Spleen (tissue), 7 donors: ENCODE measurements around the gene CEACAM5.

Experiments
- POLR2A ChIP-seq, 3 donors: fragments of 450-650 bp; IDR thresholded peaks; one replicate each; pipeline ENCODE4 v1.5.1; 2017; ENCODE audit warnings: antibody characterized with exemption in 3 of 3, mild to moderate bottlenecking in 1 of 3
- POLR2AphosphoS5 ChIP-seq, 3 donors: sonication (generic); formaldehyde crosslinking; IDR thresholded peaks; one replicate each; pipeline ENCODE4 v1.5.1; 2017; ENCODE audit warnings: antibody characterized with exemption in 3 of 3
- TF ChIP-seq, protein P1 (sequence below), 11 experiments: fragments of 200-600 bp in 7 of 11; fragments of 450-650 bp in 4 of 11; sonication (generic) in 4 of 11; IDR thresholded peaks in 8 of 11; conservative IDR thresholded peaks in 3 of 11; 1 replicate in 7 of 11; 2 replicates in 4 of 11; pipeline versions ENCODE4 v1.4.0 to v1.8.0; 2016 to 2021; ENCODE audit warnings: antibody characterized with exemption in 11 of 11, inconsistent platforms in 4 of 11, mild to moderate bottlenecking in 1 of 11
- donor health status: DM: no; HTN: no; CAD: no; lungs with moderate emphysema.
- donor health status: DM: no; HTN: no; CAD: no.
- donor health status: DM: no; HTN: no; CAD: no.

DNA sequence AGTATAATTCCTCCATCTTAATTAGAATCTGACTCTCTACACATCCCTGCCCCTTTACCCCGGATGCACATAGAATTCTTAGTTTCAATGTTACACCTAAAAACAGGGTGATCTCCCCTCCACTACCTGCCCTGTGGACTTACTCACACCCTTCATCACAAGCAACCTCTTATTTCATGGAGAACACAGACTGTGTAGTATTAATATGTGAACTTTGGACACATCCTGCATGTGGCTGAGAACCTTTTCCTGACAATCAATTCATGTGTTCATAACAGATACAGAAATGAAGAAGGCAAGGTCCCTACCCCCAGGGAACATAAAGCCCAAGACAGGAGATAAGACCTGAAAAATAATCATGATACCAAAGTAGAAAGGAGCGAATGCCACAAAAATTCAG is 58.7 kb downstream of the CEACAM5 start:
- TF ChIP-seq, protein P1, sequence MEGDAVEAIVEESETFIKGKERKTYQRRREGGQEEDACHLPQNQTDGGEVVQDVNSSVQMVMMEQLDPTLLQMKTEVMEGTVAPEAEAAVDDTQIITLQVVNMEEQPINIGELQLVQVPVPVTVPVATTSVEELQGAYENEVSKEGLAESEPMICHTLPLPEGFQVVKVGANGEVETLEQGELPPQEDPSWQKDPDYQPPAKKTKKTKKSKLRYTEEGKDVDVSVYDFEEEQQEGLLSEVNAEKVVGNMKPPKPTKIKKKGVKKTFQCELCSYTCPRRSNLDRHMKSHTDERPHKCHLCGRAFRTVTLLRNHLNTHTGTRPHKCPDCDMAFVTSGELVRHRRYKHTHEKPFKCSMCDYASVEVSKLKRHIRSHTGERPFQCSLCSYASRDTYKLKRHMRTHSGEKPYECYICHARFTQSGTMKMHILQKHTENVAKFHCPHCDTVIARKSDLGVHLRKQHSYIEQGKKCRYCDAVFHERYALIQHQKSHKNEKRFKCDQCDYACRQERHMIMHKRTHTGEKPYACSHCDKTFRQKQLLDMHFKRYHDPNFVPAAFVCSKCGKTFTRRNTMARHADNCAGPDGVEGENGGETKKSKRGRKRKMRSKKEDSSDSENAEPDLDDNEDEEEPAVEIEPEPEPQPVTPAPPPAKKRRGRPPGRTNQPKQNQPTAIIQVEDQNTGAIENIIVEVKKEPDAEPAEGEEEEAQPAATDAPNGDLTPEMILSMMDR (IDR thresholded peaks at IDR 0.05 in 8 of 11, conservative IDR thresholded peaks at IDR 0.05 in 3 of 11): no peak
- no peak for TF ChIP-seq POLR2A (IDR thresholded peaks at IDR 0.05)
- no peak for TF ChIP-seq POLR2AphosphoS5 (IDR thresholded peaks at IDR 0.05)
